ENCODE results near the gene PLXNB2.

- TF ChIP-seq POLR2AphosphoS5 (IDR thresholded peaks at IDR 0.05; ENCODE audit: low read depth, low read length) (no peak), POLR2A (IDR thresholded peaks at IDR 0.05; ENCODE audit: low read depth, low read length) (no peak), TAF1 (IDR thresholded peaks at IDR 0.05; ENCODE audit: low read depth, low read length) (no peak), SPI1 (IDR thresholded peaks at IDR 0.05; ENCODE audit: low read depth, low read length) (no peak), POU2F2 (IDR thresholded peaks at IDR 0.05; ENCODE audit: low read depth, low read length) (no peak)
Observed at GRCh38 chr22:50262460-50262911, 45.0 kb downstream of the PLXNB2 start.

All from GM12891 (cell line).